ENCODE data around the gene WDR19. TPM values are rescaled to one million over a fixed set of nuclear protein-coding genes. Genes with fewer than 3 reads are reported as not detected.

WDR19 gene
- 28.3 and 29.8 TPM in 2 replicates for total RNA-seq

GRCh38 chr4:39181905-39182638 is at the start of gene WDR19:
WDR19 (plus strand) TSS chr4:39182529; CDS start chr4:39182558, 29 bp downstream.

Other genes starting within 250 kb of the WDR19 start
- not detected in 2 replicates for gene TMEM156, start 150.1 kb upstream of the WDR19 start, total RNA-seq
- 136 and 154 TPM in 2 replicates for gene KLHL5, start 120.3 kb upstream of the WDR19 start, total RNA-seq
- 58.4 and 63.0 TPM in 2 replicates for gene RFC1, start 183.8 kb downstream of the WDR19 start, total RNA-seq
- gene KLB, start 224.4 kb downstream of the WDR19 start, total RNA-seq: under 0.01 and 0.22 TPM in 2 replicates

Data from dermis lymphatic vessel endothelial cell (primary cell).